GM19324 (cell line): ENCODE measurements around the gene UBL7.
"Not testable (repeated sequence)": the region's sequence is repeated elsewhere in the genome, so short reads cannot be mapped to it uniquely, and the experiment has no call there.

Experiments
- ATAC-seq: cut with Tn5 transposase; IDR thresholded peaks from one replicate; pipeline ENCODE4 v1.9.1; 2021; ENCODE audit warnings: mild to moderate bottlenecking, moderate library complexity; ENCODE audit not compliant: unreplicated experiment, low FRiP score

UBL7 gene

GRCh38 chr15:74464897-74465296, 3.9 kb upstream of the UBL7 start:
- no peak for ATAC-seq

GRCh38 chr15:74464216-74464615, 3.3 kb upstream of the UBL7 start:
- no peak for ATAC-seq

GRCh38 chr15:74463634-74464033, 2.7 kb upstream of the UBL7 start:
- ATAC-seq: no peak

DNA sequence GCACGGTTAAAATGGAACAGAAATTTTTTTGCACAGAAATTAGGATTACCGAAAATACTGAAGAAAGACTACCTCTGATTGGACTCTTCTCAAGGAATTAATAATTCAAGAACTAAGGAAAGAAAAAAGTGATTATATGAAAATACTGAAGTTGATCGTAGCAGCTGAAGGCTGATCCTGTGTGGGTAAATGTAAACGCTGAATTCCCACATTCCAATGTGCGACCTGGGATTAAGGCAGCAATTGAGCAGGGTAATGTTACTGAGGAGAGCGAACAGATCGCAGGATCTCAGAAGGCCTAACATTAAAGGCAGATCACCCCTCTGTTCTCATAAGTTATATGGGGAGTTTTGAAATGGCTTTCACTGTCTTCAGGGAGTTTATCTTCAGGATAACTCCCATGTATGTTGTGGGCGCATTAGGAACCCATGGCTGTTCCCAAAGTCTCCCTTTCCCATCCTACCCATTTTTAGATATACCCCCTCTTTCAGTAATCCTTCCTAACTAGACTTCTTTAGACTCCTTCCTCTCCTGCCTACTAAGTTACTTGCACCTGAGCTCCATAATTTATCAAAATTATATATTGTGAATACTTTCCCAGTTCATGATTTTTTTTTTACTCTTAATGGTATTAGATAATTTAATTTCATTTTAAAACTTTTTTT, 1.0 kb upstream of the UBL7 start:
- ATAC-seq: no peak

GRCh38 chr15:74460298-74460697, 662 bp downstream of the UBL7 start:
- ATAC-seq: no peak

GRCh38 chr15:74459798-74460197, 1.2 kb downstream of the UBL7 start:
- ATAC-seq: not testable (repeated sequence)

- ATAC-seq: no peak
Observed at GRCh38 chr15:74458473-74458872, 2.5 kb downstream of the UBL7 start.

- not testable (repeated sequence) for ATAC-seq
Observed at GRCh38 chr15:74457036-74457435, 3.9 kb downstream of the UBL7 start.

DNA sequence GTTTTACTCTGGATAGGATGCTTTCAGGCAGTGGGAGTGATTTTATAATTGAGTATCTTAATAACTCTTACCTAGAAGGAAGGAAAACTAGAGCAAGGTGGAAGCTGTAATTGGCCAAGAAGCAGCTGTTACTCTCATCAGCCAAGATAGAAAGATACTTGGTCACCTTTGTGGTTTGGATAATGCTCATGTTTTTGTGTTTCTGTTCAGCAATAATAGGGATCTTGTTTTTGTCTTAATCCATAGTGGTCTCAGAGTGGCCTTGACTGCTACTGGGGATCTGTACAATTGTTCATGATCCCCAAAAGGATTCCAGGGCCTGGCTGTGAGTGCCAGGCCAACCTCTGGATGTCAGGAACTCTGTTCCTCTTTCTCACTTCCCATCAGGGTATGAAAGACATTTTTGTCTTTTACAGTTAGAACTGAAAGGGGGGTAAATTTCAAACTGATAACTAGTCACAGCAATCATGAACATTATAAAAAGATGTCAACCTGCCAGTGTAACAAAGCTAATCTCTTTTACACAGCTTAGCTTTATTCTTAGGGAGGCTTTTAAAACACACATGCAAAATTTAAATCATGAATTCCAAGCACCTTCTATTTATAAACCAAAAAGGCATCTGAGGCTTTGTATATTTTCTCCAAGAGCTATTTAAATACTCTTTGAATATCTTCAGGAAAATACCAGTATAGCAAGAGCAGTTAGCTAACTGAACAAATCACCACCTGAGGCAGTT, 6.0 kb downstream of the UBL7 start:
- no peak for ATAC-seq

DNA sequence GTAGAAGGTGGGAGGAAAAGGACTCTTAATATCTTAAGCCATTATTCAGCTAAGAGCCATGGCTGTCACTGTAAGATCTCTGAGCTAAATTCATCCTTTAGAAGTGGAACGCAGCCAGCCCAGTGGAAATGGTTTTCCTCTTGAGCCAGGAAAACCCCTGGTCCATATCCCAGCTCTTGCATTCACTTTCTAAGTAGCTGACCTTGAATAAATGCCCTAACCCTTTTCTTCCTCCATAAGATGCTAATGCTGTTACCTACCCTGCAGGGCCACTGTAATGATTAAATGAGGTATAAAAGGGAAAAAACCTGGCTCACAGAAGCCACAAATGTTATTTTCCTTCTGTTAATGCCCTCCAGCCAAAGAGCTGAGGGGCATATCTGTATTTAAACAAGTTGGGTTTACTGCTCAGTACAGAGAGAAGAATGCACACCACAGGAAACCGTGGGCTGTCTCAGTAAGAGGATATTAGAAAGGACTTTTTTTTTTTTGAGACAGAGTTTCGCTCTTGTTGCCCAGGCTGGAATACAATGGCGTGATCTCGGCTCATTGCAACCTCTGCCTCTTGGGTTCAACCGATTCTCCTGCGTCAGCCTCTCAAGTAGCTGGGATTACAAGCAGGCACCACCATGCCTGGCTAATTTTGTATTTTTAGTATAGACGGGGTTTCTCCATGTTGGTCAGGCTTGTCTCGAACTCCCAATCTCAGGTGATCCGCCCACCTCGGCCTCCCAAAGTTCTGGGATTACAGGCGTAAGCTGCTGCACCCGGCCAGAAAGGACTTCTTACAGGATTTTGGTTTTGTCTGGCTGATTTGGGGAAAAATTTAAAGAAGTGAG, 6.8 kb downstream of the UBL7 start:
- no peak for ATAC-seq

DNA sequence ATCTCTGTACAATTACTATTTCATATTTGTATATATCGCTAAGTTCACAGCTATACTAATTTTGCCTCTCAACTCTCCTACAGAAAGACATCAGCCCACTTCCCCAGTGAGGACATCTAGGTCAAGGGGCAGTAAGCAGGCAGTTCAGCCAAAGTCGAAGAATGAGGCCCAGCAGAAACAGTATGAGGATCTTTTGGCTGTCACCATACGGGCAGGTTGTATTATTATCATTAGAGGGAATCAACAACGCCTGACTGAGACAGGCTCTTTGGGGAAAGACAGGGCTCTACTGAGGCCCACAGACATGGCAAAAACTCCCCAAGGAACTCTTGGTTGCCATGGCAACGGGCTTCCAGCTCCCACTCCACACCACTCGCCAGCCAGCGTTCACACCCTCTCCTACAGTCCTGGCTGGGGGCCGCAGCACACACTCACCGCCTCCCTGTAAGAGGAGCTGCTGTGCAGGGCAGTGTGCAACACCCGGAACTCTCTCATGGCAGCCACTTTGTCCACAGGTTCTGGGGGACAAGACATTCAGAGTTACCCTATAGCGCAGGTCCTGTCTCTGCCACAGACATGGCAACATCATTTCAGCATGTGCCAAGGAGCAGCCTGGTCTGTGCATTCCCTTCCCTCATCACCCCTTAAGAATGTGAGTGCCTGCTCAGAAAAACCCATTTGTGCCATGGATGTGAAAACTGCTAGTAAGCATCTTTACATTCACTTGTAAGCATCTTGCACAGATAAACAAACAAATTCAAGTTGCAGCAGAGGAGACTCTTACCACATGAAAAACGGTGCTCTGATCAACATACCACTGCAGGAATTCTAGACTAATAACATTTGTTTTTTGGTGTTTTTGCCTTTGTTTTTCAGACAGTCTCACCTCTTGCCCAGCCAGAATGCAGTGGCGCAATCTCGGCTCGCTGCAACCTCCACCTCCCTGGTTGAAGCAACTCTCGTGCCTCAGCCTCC, 8.8 kb downstream of the UBL7 start:
- no peak for ATAC-seq

GRCh38 chr15:74451322-74451721, 9.6 kb downstream of the UBL7 start:
- no peak for ATAC-seq

DNA sequence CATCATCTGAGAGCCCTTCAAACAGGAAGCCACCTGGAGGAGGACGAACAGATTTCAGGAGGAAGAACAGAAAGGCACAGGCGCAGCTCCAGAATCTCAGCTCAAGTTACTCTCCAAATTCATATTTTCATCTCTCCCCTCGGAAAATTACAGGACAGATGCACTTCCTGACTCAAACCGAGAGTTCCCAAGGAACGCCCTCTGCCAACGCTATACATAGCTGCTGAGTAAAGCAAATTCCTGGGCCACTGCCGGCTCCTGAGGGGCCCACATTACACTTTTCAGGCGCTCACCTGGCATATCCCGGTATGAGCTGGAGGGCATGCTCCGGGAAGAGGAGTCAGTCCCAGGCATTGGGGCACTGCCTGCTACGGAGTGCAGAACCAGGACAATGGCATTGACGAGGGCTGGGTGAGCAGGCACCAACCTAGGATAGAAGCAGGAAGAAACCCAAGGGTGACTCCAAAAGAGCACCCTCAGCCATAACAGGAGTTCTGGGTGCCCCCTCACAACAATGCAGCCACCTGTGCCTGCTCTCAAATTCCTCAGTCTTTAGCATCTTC, 11.2 kb downstream of the UBL7 start:
- no peak for ATAC-seq

GRCh38 chr15:74449095-74449494, 11.9 kb downstream of the UBL7 start:
- no peak for ATAC-seq

GRCh38 chr15:74445816-74446763, 14.9 kb downstream of the UBL7 start:
- no peak for ATAC-seq

DNA sequence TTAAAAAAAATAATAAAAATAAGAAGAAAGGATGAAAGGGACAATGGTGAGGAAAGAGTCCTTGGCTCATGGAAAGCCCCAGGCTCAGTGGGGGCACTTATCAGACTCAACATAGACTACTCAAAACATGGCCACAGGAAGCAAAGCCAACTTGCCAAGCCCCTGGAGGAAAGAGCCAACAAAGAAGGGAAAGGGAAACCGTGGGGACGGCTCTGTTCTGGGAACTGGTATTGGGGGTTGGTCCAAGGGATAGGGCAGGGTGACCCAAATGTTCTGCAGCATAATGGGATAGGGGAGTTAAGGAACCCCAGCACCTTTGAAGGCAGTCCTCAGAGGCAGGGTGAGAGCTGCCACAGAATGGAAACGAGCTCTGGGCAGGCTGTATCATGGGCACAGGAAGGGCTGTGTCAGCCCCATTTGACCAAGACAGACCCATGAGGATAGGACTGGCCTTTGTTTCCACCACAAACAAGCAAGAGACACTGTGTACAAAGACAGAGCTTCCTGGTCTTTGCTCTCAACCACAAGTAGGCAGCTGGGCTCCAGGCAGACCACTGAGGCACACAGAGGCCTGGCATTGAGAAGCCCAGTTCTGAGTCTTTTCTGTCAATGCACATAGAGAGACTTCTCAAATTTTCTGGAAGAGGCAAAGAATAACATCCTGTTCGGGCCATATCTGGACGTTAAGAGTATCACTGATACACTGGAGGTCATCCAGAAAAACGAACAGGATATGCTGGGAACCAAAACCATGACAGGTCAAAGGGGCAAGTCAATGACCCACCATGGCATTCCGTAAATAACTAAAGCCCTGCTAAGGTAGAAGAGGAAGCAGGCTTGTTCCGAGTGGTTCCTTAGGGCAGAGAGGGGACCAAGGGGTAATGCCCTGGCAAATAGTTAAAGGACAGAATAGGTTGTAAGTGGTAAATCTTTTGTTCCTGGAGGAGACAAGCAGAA, 16.6 kb downstream of the UBL7 start:
- no peak for ATAC-seq

DNA sequence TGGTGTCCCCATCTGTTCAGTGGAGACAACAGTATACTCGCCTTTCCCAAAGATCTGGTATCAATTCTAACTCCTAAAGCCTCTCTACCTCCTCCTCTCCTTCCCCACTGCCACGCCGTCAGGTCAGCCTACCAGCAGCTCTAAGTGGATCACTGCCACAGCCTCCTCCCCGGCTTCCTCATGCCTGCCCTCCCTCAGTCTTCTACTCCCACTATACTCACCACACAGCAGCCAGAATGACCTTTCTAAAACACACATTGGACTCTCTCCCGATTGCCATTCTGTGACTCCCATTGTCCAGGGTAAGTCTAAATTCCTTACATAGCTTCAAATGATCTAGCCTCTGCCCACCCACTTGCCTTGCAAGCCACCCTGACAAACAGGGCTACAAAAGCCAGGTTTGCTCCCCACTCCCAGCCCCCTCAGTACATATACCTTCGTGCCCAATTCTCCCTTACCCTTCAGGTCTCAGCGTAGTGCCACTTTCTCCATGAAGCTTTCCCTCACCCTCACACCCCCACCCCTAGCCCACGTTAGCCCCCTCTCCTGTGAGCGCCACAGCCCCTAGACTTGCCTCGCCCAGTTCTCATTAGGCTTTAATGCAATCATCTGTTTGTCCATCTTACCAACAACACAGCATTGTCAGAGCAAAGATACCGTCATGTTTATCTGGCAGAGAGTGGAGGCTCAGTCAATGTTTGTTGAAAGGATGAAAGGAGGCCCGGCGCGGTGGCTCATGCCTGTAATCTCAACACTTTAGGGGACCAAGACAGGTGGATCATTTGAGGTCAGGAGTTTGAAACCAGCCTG, 17.7 kb downstream of the UBL7 start:
- ATAC-seq: no peak
